Measurements from ENCODE around the gene GABARAPL1.
"Not testable (repeated sequence)": the region's sequence is repeated elsewhere in the genome, so short reads cannot be mapped to it uniquely, and the experiment has no call there.

DNA sequence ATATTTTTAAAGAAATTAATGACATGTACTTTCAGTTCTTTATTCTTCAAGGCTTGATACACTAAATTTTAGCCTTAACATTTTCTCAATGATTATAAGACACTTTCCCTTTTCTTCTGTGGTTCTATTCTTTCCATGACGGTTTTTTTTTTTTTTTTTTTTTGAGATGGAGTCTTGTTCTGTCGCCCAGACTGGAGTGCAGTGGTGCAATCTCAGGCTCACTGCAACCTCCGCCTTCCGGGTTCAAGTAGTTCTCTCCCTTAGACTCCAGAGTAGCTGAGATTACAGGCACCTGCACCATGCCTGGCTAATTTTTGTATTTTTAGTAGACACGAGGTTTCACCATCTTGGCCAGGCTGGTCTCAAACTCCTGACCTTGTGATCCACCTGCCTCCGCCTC lies 25.7 kb upstream of the GABARAPL1 start:
- not testable (repeated sequence) for TF ChIP-seq POLR2A (IDR thresholded peaks at IDR 0.05; ENCODE audit: low read depth, low read length); TAF1 (IDR thresholded peaks at IDR 0.05; ENCODE audit: borderline replicate concordance, low read depth, low read length)
